Measurements from ENCODE around the gene SMARCA2.

The SMARCA2 gene

GRCh38 chr9:2014696-2015580 lies at the start of gene SMARCA2:
TSS of gene SMARCA2 (plus strand) at chr9:2015347. CDS start at chr9:2029023, 13,676 bp downstream.
- no peaks in the 10 kb centered on the region for H3K9me3 ChIP-seq (ENCODE audit: control insufficient read depth, low read depth, low read length)
- no peak within 1 kb of the TSS for H3K27ac ChIP-seq (ENCODE audit: low read length)
- H3K36me3 ChIP-seq (ENCODE audit: control insufficient read depth, low read depth, low read length): no peaks in the 10 kb centered on the region
- peak within 1 kb of the TSS; percentile 12 for H3K9ac ChIP-seq (ENCODE audit: low read length)
- peaks cover 20% of the 10 kb centered on the region for H3K4me1 ChIP-seq (ENCODE audit: control insufficient read depth, low read depth, low read length)
- peak within 1 kb of the TSS; percentile 88 for H3K4me3 ChIP-seq (ENCODE audit: low read length)
- H3K27me3 ChIP-seq (ENCODE audit: control insufficient read depth, insufficient read depth, low read length): peaks cover 70% of the 10 kb centered on the region

DNA sequence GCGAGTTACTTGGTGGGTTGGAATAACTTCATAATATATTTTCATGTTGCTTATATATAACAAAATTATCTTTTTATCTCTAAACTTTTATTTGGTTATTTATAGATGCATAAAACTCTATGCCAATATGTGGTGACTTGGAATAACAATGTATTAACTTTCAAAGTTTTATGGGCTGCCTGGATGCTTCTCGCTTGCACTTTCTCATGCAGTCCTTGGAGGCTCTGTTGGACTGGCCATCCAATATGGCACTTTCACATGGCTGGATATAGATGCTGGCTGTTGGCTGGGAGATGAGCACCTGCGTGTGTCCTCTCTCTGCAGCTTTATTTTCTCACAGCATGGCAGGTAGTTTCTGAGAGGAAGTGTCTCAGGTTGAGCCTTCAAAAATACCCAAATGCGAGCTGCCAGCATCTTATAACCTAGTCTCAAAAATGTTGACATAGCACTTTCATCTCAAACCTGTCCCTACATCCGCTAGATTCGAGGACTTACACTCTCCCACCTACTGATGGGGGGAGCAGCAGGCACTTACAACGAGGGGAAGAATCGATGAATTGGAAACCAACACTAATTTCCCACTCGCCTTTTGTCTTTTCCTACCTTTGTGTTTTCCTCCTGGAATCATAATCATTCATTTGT lies 48.3 kb upstream of the SMARCA2 start:
- H3K27ac ChIP-seq (ENCODE audit: low read length): no peak overlapping the region
- H3K4me3 ChIP-seq (ENCODE audit: low read length): no peak overlapping the region
- H3K27me3 ChIP-seq (ENCODE audit: control insufficient read depth, insufficient read depth, low read length): no peaks in the 10 kb centered on the region
- H3K9me3 ChIP-seq (ENCODE audit: control insufficient read depth, low read depth, low read length): no peaks in the 10 kb centered on the region
- H3K9ac ChIP-seq (ENCODE audit: low read length): no peak overlapping the region
- H3K36me3 ChIP-seq (ENCODE audit: control insufficient read depth, low read depth, low read length): no peaks in the 10 kb centered on the region
- no peaks in the 10 kb centered on the region for H3K4me1 ChIP-seq (ENCODE audit: control insufficient read depth, low read depth, low read length)

- H3K4me3 ChIP-seq (ENCODE audit: low read length): no peak overlapping the region
- H3K9me3 ChIP-seq (ENCODE audit: control insufficient read depth, low read depth, low read length): peaks cover 2% of the 10 kb centered on the region
- H3K9ac ChIP-seq (ENCODE audit: low read length): no peak overlapping the region
- H3K4me1 ChIP-seq (ENCODE audit: control insufficient read depth, low read depth, low read length): no peaks in the 10 kb centered on the region
- H3K27me3 ChIP-seq (ENCODE audit: control insufficient read depth, insufficient read depth, low read length): no peaks in the 10 kb centered on the region
- no peaks in the 10 kb centered on the region for H3K36me3 ChIP-seq (ENCODE audit: control insufficient read depth, low read depth, low read length)
- no peak overlapping the region for H3K27ac ChIP-seq (ENCODE audit: low read length)
Measured at GRCh38 chr9:1969160-1969559, 46.0 kb upstream of the SMARCA2 start.

DNA sequence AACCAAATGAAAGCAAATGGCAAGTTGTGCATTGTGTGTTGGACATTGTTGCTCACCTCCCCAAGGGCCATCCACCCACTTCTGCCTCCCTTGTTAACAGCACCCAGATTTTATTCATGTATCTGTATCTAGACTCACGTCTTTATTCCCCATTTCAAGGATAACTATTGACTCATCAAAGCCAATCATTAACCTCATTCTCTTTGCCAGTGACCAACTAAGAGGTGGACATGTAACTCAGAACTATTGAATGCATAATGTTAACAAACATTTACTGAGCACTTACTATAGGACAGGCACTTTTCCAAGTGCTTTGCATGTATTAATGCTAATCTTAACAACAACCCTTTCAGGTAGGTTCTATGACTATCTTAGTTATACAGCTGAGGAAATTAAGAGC lies 45.2 kb upstream of the SMARCA2 start:
- H3K27me3 ChIP-seq (ENCODE audit: control insufficient read depth, insufficient read depth, low read length): no peaks in the 10 kb centered on the region
- no peak overlapping the region for H3K27ac ChIP-seq (ENCODE audit: low read length)
- H3K4me3 ChIP-seq (ENCODE audit: low read length): no peak overlapping the region
- H3K9ac ChIP-seq (ENCODE audit: low read length): no peak overlapping the region
- H3K36me3 ChIP-seq (ENCODE audit: control insufficient read depth, low read depth, low read length): no peaks in the 10 kb centered on the region
- H3K9me3 ChIP-seq (ENCODE audit: control insufficient read depth, low read depth, low read length): peaks cover 2% of the 10 kb centered on the region
- no peaks in the 10 kb centered on the region for H3K4me1 ChIP-seq (ENCODE audit: control insufficient read depth, low read depth, low read length)

- Histone ChIP-seq H3K27me3 (ENCODE audit: control insufficient read depth, insufficient read depth, low read length) (no peaks in the 10 kb centered on the region), H3K4me3 (ENCODE audit: low read length) (no peak overlapping the region), H3K9ac (ENCODE audit: low read length) (no peak overlapping the region), H3K9me3 (ENCODE audit: control insufficient read depth, low read depth, low read length) (peaks cover 2% of the 10 kb centered on the region), H3K36me3 (ENCODE audit: control insufficient read depth, low read depth, low read length) (no peaks in the 10 kb centered on the region), H3K27ac (ENCODE audit: low read length) (no peak overlapping the region), H3K4me1 (ENCODE audit: control insufficient read depth, low read depth, low read length) (no peaks in the 10 kb centered on the region)
Measured at GRCh38 chr9:1972672-1973071, 42.5 kb upstream of the SMARCA2 start.

- Histone ChIP-seq H3K27me3 (ENCODE audit: control insufficient read depth, insufficient read depth, low read length) (no peaks in the 10 kb centered on the region), H3K27ac (ENCODE audit: low read length) (no peak overlapping the region), H3K9me3 (ENCODE audit: control insufficient read depth, low read depth, low read length) (peaks cover 2% of the 10 kb centered on the region), H3K36me3 (ENCODE audit: control insufficient read depth, low read depth, low read length) (no peaks in the 10 kb centered on the region), H3K4me3 (ENCODE audit: low read length) (no peak overlapping the region), H3K9ac (ENCODE audit: low read length) (no peak overlapping the region), H3K4me1 (ENCODE audit: control insufficient read depth, low read depth, low read length) (no peaks in the 10 kb centered on the region)
Measured at GRCh38 chr9:1977026-1977425, 38.1 kb upstream of the SMARCA2 start.

GRCh38 chr9:1978941-1979340 lies 36.2 kb upstream of the SMARCA2 start:
- H3K36me3 ChIP-seq (ENCODE audit: control insufficient read depth, low read depth, low read length): no peaks in the 10 kb centered on the region
- no peak overlapping the region for H3K4me3 ChIP-seq (ENCODE audit: low read length)
- H3K9me3 ChIP-seq (ENCODE audit: control insufficient read depth, low read depth, low read length): no peaks in the 10 kb centered on the region
- no peak overlapping the region for H3K27ac ChIP-seq (ENCODE audit: low read length)
- H3K4me1 ChIP-seq (ENCODE audit: control insufficient read depth, low read depth, low read length): no peaks in the 10 kb centered on the region
- H3K27me3 ChIP-seq (ENCODE audit: control insufficient read depth, insufficient read depth, low read length): no peaks in the 10 kb centered on the region
- H3K9ac ChIP-seq (ENCODE audit: low read length): no peak overlapping the region

DNA sequence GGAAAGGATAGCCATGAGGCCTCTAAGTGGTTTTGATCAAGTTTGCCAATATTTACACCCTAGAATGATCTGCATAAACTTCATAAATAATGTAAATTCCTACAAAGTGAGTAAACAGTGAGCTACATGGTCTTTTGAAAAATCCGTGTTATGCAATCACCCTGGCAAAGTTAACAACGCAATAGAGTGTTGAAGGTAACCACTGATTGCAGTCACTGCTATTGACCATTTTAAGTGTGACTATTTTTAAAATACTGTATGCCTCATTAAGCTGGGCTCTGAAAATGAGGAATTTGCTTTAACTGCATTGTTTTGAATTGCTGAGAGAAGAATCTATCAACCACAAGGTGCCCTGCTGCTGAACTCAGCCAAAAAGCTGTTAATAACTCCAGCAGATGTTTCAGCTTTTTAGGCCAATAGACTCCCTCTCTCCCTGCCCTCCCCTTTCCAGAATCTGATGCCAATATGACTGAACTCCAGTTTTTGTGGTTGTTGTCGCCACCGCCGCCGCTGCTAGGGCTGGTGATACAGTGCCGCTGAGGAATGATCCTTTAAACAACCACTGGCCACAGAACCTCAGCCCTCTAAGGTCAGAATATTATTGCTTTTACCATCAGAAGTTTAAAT lies 35.3 kb upstream of the SMARCA2 start:
- H3K4me3 ChIP-seq (ENCODE audit: low read length): no peak overlapping the region
- H3K9ac ChIP-seq (ENCODE audit: low read length): no peak overlapping the region

DNA sequence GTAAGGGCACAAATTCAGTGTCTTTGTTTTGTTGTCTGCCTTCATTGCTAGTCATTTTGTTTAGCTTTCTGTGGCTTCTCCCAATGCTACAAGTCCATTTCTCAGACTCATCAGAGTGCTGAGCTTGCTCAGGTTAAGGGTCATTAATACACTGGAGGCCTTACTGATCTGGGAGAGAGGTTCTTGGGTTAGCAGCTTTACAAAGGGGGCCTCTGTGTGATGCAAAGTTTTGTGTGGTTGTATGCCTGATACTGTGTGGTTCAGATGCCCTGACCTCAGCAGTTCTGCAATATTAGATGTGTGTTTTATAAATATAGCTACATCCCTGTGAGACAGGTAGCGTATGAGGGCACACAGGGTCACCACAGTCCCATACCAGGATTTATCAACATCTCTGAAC lies 34.8 kb upstream of the SMARCA2 start:
- no peak overlapping the region for H3K9ac ChIP-seq (ENCODE audit: low read length)
- no peaks in the 10 kb centered on the region for H3K4me1 ChIP-seq (ENCODE audit: control insufficient read depth, low read depth, low read length)
- no peaks in the 10 kb centered on the region for H3K9me3 ChIP-seq (ENCODE audit: control insufficient read depth, low read depth, low read length)
- H3K36me3 ChIP-seq (ENCODE audit: control insufficient read depth, low read depth, low read length): no peaks in the 10 kb centered on the region
- H3K4me3 ChIP-seq (ENCODE audit: low read length): no peak overlapping the region
- no peaks in the 10 kb centered on the region for H3K27me3 ChIP-seq (ENCODE audit: control insufficient read depth, insufficient read depth, low read length)
- no peak overlapping the region for H3K27ac ChIP-seq (ENCODE audit: low read length)

More for the DNA sequence above, 35.3 kb upstream of the SMARCA2 start:
- Histone ChIP-seq H3K4me1 (ENCODE audit: control insufficient read depth, low read depth, low read length) (no peaks in the 10 kb centered on the region), H3K27me3 (ENCODE audit: control insufficient read depth, insufficient read depth, low read length) (no peaks in the 10 kb centered on the region), H3K36me3 (ENCODE audit: control insufficient read depth, low read depth, low read length) (no peaks in the 10 kb centered on the region), H3K27ac (ENCODE audit: low read length) (no peak overlapping the region), H3K9me3 (ENCODE audit: control insufficient read depth, low read depth, low read length) (no peaks in the 10 kb centered on the region)

- Histone ChIP-seq H3K9me3 (ENCODE audit: control insufficient read depth, low read depth, low read length) (no peaks in the 10 kb centered on the region), H3K36me3 (ENCODE audit: control insufficient read depth, low read depth, low read length) (no peaks in the 10 kb centered on the region), H3K4me3 (ENCODE audit: low read length) (no peak overlapping the region), H3K4me1 (ENCODE audit: control insufficient read depth, low read depth, low read length) (no peaks in the 10 kb centered on the region), H3K9ac (ENCODE audit: low read length) (no peak overlapping the region), H3K27me3 (ENCODE audit: control insufficient read depth, insufficient read depth, low read length) (no peaks in the 10 kb centered on the region), H3K27ac (ENCODE audit: low read length) (no peak overlapping the region)
Measured at GRCh38 chr9:1982074-1982473, 33.1 kb upstream of the SMARCA2 start.

DNA sequence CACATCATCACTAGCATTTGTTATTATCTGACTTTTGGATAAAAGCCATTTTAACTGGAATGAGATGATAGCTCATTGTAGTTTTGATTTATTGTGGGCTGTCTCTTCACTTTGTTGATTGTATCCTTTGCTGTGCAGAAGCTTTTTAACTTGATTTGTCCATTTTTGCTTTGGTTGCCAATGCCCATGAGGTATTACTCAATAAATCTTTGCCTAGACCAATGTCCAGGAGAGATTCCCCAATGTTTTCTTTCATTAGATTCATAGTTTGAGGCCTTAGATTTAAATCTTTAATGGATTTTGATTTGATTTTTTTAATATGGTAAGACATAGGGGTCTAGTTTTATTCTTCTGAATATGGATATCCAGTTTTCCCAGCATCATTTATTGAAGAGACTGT lies 28.8 kb upstream of the SMARCA2 start:
- H3K27me3 ChIP-seq (ENCODE audit: control insufficient read depth, insufficient read depth, low read length): no peaks in the 10 kb centered on the region
- no peak overlapping the region for H3K4me3 ChIP-seq (ENCODE audit: low read length)
- no peak overlapping the region for H3K27ac ChIP-seq (ENCODE audit: low read length)
- no peaks in the 10 kb centered on the region for H3K9me3 ChIP-seq (ENCODE audit: control insufficient read depth, low read depth, low read length)
- H3K9ac ChIP-seq (ENCODE audit: low read length): no peak overlapping the region
- no peaks in the 10 kb centered on the region for H3K36me3 ChIP-seq (ENCODE audit: control insufficient read depth, low read depth, low read length)
- H3K4me1 ChIP-seq (ENCODE audit: control insufficient read depth, low read depth, low read length): no peaks in the 10 kb centered on the region
